Muscle layer of duodenum (tissue), 2 donors: ENCODE measurements around the gene PPP1R36.

ENCODE experiments used
- H3K27ac ChIP-seq: one replicate; pipeline ENCODE4 v1.7.0; 2013; ENCODE audit warnings: mild to moderate bottlenecking, low read length
- H3K27me3 ChIP-seq: one replicate; pipeline ENCODE4 v1.7.0; 2013; ENCODE audit warnings: low read depth, mild to moderate bottlenecking, control low read depth, low read length
- H3K36me3 ChIP-seq, 2 donors: one replicate each; pipeline ENCODE4 v1.7.0; 2013; ENCODE audit warnings: low read length in 2 of 2, control low read depth in 1 of 2, mild to moderate bottlenecking in 1 of 2; ENCODE audit not compliant: insufficient read depth in 2 of 2, control insufficient read depth in 1 of 2
- H3K4me1 ChIP-seq, 2 donors: one replicate each; pipeline ENCODE4 v1.7.0; 2013; ENCODE audit warnings: low read length in 2 of 2, mild to moderate bottlenecking in 2 of 2, control low read depth in 1 of 2, moderate library complexity in 1 of 2; ENCODE audit not compliant: insufficient read depth in 2 of 2, control insufficient read depth in 1 of 2
- H3K4me3 ChIP-seq, 2 donors: one replicate each; pipeline ENCODE4 v1.7.0; 2013; ENCODE audit warnings: low read length in 2 of 2, low read depth in 1 of 2, mild to moderate bottlenecking in 1 of 2
- H3K9me3 ChIP-seq, 2 donors: one replicate each; pipeline ENCODE4 v1.7.0; 2013; ENCODE audit warnings: low read length in 2 of 2, control low read depth in 1 of 2, mild to moderate bottlenecking in 1 of 2; ENCODE audit not compliant: control insufficient read depth in 1 of 2
- donor health status: healthy.

The PPP1R36 gene

GRCh38 chr14:64573109-64573508 lies 23.3 kb downstream of the PPP1R36 start:
- Histone ChIP-seq H3K27ac (peak overlapping the region; percentile 50), H3K4me1 (peaks cover 0 to 28% of the 10 kb centered on the region in 2 donors)

DNA sequence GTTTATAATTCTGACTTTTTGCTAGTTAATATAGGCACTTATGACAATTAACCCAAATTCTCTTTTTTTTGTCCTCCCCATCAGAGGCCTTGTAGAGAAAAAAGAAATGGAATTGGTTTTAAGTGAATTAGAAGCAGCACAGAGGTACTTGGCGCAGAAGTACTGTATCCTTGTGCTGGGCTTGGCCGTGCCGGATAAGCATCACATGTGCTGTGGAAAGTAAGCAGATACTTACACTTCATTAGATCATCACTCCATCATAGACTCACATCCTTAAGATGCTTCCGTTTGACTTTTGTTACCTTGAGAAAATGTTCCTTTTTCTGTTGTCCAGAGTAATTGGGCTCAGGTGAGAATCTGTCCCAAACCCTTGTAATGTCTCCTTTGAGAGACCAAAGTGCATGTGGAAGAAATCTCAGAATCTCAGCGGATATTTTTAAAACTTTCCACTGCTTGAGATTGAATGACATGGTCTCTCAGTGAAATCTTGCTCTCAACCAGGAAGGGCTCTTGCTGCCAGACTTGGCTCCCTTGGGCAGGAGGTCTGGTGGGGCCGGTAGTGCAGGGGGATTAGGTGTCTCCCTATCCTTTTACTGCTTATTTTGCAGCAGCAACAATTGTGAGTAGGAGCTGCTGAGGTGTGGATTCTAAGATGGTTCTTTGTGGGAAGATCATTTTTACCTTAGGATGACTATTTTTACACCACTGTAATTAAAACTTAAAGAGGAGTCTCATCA lies 24.8 kb downstream of the PPP1R36 start:
- H3K27ac ChIP-seq = no peak overlapping the region
- H3K9me3 ChIP-seq = no peaks in the 10 kb centered on the region
- no peaks in the 10 kb centered on the region for H3K27me3 ChIP-seq
- H3K4me1 ChIP-seq = peaks cover 0 to 17% of the 10 kb centered on the region in 2 donors
- H3K4me3 ChIP-seq = no peak overlapping the region
- H3K36me3 ChIP-seq = no peaks in the 10 kb centered on the region

More at GRCh38 chr14:64573109-64573508, 23.3 kb downstream of the PPP1R36 start:
- no peak overlapping the region for H3K4me3 ChIP-seq
- H3K36me3 ChIP-seq = no peaks in the 10 kb centered on the region
- H3K27me3 ChIP-seq = no peaks in the 10 kb centered on the region
- H3K9me3 ChIP-seq = no peaks in the 10 kb centered on the region

DNA sequence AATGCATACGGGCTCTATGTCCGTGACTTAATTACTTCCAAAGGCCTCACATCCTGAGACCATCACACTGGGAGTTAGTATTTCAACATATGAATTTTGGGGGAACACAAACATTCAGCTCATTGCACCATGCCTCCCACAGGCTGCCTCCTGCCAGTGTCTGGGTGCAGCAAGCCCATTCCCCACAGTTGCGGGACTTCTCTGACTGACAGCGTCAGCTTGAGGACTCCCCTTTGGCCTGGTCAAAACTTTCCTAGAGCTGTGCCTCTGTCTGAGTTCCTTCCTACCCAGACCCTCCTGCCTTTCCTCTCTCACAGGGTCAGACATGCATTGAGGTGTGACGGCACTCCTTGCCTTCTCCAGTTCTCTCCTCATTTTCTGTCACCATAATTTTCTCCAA lies 27.4 kb downstream of the PPP1R36 start:
- H3K4me3 ChIP-seq = no peak overlapping the region
- no peaks in the 10 kb centered on the region for H3K36me3 ChIP-seq
- peaks cover 0 to 12% of the 10 kb centered on the region in 2 donors for H3K4me1 ChIP-seq
- no peaks in the 10 kb centered on the region for H3K9me3 ChIP-seq
- H3K27ac ChIP-seq = no peak overlapping the region
- H3K27me3 ChIP-seq = no peaks in the 10 kb centered on the region

GRCh38 chr14:64580467-64580866 lies 30.7 kb downstream of the PPP1R36 start:
- no peaks in the 10 kb centered on the region for H3K9me3 ChIP-seq
- no peaks in the 10 kb centered on the region for H3K4me1 ChIP-seq
- H3K36me3 ChIP-seq = no peaks in the 10 kb centered on the region
- no peak overlapping the region for H3K27ac ChIP-seq
- no peak overlapping the region for H3K4me3 ChIP-seq
- H3K27me3 ChIP-seq = no peaks in the 10 kb centered on the region

GRCh38 chr14:64581363-64581762 lies 31.6 kb downstream of the PPP1R36 start:
- no peaks in the 10 kb centered on the region for H3K36me3 ChIP-seq
- H3K4me1 ChIP-seq = no peaks in the 10 kb centered on the region
- H3K9me3 ChIP-seq = no peaks in the 10 kb centered on the region
- no peak overlapping the region for H3K27ac ChIP-seq
- no peaks in the 10 kb centered on the region for H3K27me3 ChIP-seq
- no peak overlapping the region for H3K4me3 ChIP-seq

DNA sequence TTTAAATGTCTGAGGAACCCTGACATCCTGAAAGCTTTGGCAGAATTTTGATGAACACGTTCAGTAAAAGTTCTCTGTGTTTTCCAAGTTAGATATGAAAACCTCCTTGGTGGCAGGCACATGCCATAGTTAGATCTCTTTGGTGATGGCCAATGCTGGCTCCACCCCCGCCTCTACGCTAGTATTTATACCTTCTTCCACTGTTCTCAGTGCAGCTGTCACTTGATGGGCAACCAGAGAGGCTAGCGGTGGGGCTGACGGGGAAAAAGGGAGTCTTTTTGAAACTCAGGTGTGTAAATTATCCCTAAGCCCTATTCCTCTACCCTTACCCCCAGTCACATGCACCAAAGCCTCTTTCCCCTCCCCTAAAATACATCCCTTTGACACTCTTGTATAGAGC lies 32.1 kb downstream of the PPP1R36 start:
- no peak overlapping the region for H3K27ac ChIP-seq
- H3K4me3 ChIP-seq = no peak overlapping the region
- no peaks in the 10 kb centered on the region for H3K4me1 ChIP-seq
- H3K36me3 ChIP-seq = no peaks in the 10 kb centered on the region
- H3K27me3 ChIP-seq = no peaks in the 10 kb centered on the region
- no peaks in the 10 kb centered on the region for H3K9me3 ChIP-seq

DNA sequence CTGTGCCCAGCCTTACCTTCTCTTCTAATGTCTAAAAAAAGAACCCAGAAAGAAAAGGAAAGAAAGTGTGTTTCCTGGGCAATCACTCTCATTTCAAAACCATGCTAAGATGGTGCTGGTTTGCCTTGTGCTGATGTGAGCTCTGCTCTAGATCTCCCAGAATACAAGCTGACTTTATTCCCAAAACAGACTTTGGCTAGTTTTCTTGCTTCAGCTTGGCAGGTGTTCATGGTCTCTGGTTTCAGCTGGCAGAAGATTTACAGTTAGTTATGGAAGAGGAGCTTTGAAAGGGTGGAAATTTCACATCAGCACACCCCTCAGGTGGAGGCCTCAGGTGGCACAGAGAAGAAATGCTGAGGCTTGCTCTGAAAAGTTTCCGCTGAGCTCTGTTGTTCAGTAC lies 34.4 kb downstream of the PPP1R36 start:
- Histone ChIP-seq H3K4me3 (no peak overlapping the region), H3K27me3 (no peaks in the 10 kb centered on the region), H3K36me3 (no peaks in the 10 kb centered on the region), H3K27ac (no peak overlapping the region), H3K9me3 (no peaks in the 10 kb centered on the region), H3K4me1 (no peaks in the 10 kb centered on the region)

DNA sequence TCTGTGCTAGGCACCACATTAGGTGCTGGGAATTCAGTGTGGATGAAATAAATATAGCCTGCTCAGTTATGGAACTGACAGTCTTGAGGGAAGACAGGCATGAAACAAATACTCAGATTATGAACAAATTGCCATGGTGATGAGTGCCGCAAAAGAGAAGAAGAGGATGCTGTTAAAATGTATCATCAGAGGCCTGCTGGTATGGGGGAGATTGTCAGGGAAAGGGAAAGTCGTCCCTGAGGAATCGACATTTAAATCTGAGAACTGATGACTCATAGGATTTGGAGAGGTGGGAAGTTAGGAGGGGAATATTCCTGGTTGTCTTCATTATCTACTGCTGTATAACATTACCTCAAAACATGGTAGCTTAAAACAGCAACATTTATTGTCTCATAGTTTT lies 42.0 kb downstream of the PPP1R36 start:
- H3K4me1 ChIP-seq = no peaks in the 10 kb centered on the region
- no peaks in the 10 kb centered on the region for H3K9me3 ChIP-seq
- no peaks in the 10 kb centered on the region for H3K36me3 ChIP-seq
- no peak overlapping the region for H3K4me3 ChIP-seq
- no peak overlapping the region for H3K27ac ChIP-seq
- no peaks in the 10 kb centered on the region for H3K27me3 ChIP-seq

DNA sequence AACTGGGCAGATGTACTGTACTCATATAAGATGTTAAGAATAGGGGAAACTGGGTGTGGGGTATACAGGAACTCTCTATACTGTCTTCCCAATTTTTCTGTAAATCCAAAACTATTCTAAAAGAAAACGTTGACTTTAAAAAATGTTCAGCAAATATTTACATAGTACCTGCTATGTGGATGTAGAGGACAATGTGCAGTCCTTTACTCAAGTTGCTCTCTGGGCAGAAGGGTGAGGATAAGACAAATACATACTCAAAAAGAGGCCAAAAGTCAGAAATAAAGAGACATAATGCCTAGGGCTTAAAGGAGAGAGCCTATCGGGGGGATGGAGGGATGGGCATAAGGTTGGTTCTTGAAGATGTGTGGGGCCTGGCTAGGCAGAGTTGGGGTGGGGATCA lies 44.7 kb downstream of the PPP1R36 start:
- Histone ChIP-seq H3K9me3 (no peaks in the 10 kb centered on the region), H3K4me1 (no peaks in the 10 kb centered on the region), H3K27ac (no peak overlapping the region), H3K27me3 (no peaks in the 10 kb centered on the region), H3K4me3 (no peak overlapping the region), H3K36me3 (no peaks in the 10 kb centered on the region)

- Histone ChIP-seq H3K4me3 (no peak overlapping the region), H3K27me3 (no peaks in the 10 kb centered on the region), H3K27ac (no peak overlapping the region), H3K4me1 (no peaks in the 10 kb centered on the region), H3K36me3 (no peaks in the 10 kb centered on the region), H3K9me3 (no peaks in the 10 kb centered on the region)
Observed at GRCh38 chr14:64598404-64598803, 48.6 kb downstream of the PPP1R36 start.

DNA sequence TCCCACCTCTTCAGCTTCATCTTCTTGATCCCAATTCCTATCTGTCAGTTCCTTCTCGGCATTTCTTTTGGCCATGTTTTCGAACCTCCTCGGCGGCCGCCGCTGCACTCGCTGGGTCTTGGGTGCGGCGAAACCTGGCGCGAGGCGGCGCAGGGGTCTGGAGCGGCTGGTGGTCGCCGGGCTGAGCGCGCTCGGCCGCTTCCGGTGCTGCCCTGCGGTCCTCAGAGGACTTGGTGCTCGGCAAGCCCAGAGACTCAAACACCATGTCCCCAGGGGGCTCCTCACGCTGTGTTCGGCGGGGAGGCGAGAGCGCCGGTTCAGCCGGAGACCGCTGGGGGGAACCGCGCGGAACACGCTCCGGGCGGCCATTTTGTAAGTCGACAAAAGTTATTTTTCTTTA lies 51.8 kb downstream of the PPP1R36 start:
- Histone ChIP-seq H3K27ac (no peak overlapping the region), H3K9me3 (no peaks in the 10 kb centered on the region), H3K36me3 (no peaks in the 10 kb centered on the region), H3K4me1 (no peaks in the 10 kb centered on the region), H3K4me3 (no peak overlapping the region), H3K27me3 (no peaks in the 10 kb centered on the region)

GRCh38 chr14:64602826-64603225 lies 53.1 kb downstream of the PPP1R36 start:
- Histone ChIP-seq H3K27me3 (no peaks in the 10 kb centered on the region), H3K27ac (no peak overlapping the region), H3K36me3 (no peaks in the 10 kb centered on the region), H3K4me1 (no peaks in the 10 kb centered on the region), H3K4me3 (no peak overlapping the region), H3K9me3 (no peaks in the 10 kb centered on the region)
